GM18517 (cell line): Measurements from ENCODE around the gene REEP1.

ENCODE experiments used
- ATAC-seq: cut with Tn5 transposase; IDR thresholded peaks from one replicate; pipeline ENCODE4 v1.9.1; 2021; ENCODE audit warnings: mild to moderate bottlenecking, moderate library complexity; ENCODE audit not compliant: unreplicated experiment

Gene REEP1

DNA sequence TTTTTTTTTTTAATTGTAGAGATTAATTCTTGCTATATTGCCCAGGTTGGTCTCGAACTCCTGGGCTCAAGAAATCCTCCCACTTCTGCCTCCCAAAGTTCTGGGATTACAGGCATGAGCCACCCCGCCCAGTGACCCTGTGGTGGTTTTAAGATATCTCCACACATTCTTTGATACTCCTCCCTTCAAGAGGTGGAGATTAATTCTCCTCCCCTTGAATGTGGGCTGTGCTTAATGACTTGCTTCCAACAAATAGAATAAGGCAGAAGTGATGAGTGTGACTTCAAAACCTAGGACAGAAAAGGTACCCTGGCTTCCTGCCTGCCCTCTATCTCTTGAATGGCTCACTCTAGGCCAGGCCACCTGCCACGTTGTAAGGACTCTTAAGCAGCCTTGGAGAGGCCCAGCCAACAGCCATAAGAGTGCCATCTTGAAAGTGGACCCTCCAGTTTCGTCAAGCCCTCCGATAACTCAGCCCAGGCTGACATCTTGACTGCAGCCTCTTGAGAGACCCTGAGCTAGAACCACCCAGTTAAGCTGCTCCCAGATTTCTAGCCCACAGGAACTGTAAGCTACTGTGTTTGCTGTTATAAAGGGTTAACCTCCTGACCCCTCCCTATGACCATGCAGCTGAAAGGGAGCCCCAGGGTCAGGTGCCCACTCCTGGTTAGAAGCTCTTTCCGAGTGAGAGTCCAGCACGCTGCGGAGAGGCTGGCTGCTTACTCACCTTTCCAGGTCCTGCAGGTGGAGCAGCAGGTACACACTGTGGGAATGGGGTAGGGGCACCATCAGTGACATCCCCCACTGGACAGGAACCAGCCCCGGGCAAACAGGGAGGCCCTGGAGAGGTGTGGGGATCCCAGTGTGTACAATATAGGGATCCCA is 110.5 kb downstream of the REEP1 start:
- ATAC-seq, result no peak

DNA sequence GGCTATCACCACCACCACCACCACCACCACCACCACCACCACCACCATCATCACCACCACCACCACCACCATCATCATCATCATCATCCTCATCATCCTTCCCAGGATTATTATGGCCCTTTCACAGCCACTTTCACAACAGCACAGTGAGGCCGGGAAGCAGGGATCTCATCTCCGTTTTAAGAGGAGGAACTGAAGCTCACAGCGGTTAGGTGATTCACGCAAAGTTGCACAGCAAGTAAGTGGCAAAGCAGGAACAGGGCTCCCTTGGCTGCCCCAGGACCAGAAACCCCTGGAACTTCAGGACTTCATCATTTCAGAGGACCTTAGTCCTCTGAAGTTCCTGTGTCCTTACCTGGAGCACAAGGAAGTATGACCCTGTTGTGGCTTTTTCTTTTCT is 111.4 kb downstream of the REEP1 start:
- no peak for ATAC-seq

DNA sequence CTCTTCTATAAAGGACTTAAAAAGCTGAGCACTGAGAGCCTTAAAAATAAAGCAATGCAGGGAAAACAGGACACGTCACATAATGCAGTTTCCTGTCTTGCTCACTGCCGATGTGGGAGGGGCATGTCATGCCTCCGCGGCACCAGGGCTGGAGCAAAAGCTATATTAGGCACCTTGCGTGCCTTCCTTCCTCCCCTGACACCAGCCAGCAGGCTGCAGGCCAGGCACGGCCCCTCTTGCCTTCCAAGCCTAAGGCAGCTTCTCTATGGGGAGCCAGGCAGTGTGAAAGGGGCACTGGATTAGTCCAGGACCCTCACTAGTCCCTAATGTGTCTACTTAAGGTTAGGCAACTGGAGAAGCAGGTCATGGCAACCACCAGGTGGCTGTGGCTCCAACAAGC is 111.8 kb downstream of the REEP1 start:
- peak; percentile 52 for ATAC-seq

DNA sequence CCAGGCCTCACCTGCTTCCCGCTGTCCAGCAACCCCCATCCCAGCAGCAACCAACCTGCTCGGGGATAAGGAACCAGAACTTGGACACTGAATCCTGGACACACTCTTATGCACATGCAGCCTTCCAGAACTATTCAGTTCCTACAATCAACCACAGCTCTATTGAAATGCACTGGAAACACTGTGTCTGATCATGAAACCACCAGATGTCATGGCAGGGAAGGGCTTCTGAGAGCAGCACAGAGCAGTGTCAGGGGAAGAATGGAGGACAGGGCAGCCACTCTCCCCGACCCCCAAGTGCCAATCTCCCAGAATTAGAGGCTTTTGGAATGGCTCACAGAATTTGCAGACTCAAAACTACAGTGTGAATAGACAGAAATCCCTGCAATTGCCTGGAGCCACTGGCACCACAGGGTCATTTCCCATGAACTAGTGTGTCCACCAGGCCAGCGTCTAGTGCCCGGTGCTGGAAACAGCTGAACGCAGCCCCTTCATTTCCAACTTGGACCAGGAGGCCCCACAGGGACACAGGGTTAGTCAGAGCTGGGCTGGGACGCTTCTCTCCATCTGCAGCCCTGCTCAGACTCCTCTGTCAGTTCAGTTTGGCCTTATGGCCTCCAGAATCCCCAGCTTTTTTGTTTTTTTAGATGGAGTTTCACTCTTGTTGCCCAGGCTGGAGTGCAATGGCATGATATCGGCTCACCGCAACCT is 112.6 kb downstream of the REEP1 start:
- ATAC-seq, result no peak

DNA sequence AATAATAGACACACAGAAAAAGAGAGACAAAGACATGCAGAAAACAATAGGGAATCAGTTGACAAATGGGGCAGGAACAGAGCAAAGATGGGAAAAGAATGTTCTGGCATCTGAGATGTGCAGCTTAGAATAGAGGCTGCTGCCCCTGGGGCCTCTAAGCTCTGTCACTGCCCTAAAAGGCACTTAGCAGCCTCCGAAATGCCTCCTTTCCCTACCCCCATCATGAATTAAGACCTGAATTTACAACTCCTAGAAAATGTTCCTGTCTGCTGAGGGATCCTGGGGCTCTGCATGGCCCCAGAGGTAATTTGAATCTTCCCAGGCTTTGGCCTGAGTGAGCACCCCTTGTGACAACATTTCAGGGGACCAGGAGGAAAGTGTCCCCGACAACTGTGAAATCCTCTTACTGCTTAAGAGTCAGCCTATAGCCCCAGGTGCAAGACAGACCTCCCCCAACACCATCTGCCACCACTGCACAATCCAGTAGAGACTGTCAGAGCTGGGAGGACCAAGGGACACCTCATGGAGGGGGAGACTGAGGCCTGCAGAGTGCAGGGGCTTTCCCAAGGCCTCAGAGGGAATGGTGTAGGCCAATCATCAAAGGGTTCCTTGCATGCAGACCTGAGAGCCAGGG is 113.4 kb downstream of the REEP1 start:
- no peak for ATAC-seq

DNA sequence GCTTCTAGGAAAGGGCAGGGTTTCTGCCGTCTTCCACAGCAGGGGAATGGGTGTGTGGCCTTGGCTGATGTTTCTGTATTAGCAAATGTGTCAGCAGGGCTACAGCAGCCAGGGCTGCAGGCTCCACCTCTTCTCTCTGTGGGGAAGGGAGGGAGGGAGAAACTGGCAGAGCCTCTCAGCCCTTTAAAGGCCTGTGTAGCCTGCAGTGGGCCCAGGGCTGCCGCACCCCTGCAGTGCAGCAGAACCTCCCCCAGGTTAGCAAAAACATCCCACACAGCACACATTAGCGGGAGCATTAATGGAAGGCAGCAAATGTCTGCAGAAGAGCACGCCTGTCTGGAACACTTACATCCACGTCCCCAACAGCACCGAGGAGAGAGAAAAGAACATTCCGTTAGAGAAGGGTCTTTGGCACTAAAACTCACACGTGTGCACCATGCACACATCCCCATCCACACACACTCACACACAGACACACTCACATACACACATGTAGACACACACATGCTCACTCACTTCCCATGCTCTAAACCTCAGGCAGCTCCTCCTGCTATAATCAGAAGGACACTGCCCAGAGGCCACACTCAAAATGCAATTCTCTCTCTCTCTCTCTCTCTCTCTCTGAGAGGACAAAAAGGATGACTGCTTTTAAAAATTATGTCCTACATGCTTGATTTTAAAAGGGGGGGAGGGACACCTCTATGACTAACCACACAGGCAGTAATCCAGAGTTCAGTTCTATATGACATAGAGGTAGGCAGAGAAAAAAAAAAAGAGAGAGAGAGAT is 114.1 kb downstream of the REEP1 start:
- no peak for ATAC-seq

DNA sequence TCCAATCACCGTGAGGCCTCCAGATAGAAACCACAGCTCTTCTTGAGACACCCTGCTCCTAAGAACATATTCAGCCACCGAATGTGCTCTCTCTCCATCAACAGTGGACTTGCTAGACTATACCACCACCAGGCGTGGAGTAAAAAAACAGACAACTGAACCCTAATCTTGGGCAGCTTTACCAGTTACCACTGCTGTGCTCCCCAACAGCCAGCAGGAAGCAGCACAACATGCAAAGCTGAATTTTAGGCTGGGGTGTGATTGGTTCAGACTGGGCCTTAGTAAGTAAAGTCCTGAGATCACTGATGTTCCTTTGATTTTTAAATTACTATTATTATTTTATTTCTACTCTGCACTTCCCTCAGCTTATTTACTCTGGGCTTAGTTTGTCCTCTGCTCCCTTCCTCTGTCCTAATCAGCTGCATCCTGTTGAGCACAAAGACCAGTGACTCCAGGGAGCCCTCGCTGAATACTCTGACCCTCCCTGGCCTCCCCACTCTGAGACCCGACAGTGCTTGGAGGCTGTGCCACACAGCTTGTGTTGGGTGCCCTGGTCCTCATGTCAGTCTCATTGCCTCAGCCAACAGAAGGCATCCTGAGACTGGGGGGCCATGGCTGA is 116.3 kb downstream of the REEP1 start:
- ATAC-seq, result no peak

DNA sequence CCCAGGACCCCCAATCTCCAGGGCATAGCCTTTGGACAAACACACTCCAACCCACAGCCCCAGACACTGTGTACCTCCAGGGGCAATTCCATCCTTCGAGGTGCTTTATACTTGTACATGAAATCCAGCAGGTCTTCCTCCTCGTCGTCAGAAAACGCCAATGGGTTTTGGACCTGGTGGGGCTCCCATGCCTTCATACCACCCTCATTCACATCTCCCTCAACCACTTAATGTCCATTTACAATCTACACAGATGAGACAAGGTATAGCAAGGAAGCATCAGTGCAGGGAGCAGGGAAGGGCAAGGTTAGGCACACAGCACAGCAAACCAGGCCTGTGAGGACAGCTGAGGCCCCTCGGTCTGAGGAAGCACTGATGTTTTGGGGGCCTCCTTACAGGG is 117.5 kb downstream of the REEP1 start:
- no peak for ATAC-seq

DNA sequence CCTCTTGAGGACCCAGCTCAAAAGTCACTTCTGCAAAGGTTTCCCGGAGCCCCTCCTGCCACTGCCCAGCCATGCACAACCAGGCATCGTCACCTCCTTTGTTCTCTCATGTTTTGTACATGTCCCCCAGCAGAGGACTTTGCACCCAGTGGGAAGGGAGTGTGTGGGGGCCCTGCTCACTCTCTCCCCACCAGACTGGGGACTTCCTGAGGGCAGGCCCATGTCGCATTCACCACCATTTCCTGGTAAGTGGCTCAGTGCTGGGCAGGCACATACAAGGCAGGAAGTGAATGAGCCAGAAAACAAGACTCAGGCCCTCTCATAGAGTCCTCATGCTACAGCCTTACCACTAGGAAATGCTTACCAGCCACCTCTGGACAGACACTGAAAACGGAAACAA is 119.3 kb downstream of the REEP1 start:
- ATAC-seq, result no peak

DNA sequence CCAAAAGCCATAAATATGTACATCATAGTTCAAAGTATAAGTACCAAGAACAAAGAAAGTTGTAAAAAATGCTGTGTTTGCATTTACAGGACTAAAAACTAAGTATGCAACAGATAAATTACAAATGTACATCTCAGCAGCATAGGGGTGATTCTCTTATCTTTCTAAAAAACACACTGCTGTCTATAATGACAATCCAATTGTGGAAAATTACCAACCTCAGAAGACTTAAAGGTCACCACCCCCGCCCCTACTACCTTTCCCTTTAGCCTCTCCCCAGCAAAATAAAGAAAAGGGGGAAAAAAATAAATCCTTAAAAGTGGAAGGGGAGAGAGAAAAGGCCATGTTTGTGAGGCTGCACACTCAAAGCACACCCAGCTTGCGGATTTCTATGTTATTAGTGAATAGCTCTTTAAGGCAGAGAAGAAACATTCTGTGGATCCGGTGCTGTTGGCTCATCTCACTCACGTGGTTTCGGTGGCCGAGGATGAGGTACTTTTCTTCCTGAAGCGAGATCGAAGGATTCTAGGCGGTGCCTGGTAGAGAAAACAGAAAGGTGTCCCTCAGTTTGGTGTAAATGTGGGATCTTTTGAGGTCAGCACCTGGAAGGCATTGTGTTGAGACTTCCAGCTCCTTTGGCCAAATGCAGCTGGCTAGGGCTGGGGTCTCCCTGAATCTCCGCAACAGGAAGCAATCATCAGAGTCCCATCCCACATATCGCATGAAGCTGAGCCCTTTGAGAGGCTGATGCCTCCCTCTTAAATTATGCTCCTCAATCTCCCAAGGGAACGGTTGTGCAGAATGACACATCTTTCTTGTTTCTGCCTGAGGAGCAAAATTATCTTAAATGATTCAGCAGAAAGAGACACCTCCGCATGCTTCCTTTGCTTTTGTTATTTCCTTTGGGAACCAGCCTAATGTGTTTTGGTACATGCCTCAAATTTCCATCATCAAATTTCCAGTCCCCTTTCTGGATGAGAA is 120.6 kb downstream of the REEP1 start:
- ATAC-seq, result no peak

DNA sequence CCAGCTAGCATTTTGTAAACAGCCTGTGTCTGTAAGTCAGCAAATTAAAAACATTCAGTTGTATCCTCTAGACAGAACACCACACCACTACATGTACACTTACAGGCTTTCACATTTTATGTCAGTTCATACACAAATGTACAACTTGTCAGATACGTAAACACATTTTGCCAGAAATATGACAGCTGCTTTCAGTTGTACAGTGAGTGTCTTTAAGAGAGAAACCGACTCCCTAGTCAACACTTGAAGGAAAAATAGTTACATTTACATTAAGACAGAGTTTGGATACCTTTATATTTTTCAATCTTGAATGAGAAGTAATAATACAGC is 123.0 kb downstream of the REEP1 start:
- no peak for ATAC-seq

DNA sequence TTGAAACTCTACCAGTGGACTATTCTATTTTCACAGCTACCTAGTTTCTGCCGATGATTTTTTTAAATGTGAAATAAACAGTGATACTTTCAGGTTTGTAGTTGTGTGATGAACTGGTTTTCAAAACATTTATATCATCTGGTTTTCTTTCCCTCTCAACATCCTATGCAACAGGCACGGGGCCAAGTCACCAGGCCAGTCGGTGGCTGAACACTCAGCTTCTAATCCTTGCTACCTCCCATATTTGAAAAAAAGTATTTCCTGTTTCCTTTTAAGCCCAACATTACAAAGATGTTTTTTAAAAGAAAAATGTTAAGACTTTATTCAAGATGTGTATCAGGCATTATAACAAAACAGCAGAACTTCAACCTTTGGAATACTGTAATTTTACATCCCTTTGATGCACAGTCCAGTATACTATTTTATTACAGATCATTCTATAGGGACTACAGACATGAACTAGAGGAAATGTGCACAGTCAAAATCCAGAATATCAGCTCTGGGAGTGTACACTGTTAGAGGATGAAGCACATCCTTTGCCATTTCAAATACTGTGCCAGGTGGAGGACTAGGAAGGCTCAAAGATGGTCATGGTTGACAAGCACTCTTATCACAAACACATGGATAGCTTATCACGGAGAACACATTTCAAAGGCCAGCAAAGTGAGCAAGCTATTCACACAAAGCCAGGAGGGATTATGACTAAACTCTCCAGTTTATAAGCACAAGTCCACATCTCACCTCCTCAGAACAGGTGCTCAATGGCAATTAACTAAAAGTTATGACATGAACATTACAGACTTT is 123.5 kb downstream of the REEP1 start:
- ATAC-seq, result no peak

DNA sequence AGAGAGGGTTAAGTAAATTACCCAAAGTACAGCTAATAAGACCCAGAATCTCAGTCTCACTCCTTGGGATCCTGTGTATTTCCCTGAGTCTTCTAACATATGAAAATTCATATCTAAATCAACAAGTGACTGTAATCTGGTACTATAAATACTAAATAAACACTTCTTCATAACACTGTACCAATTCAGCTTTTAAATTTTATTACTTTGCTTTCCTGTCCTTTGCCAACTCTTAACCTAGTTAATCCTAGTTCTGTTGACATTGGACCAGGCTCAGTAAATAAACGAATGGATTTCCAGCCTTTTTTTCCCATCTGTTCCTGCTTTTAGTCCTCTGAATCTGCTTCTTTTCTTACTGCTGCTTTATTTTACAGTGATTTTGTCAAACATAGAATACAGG is 124.4 kb downstream of the REEP1 start:
- ATAC-seq, result no peak

DNA sequence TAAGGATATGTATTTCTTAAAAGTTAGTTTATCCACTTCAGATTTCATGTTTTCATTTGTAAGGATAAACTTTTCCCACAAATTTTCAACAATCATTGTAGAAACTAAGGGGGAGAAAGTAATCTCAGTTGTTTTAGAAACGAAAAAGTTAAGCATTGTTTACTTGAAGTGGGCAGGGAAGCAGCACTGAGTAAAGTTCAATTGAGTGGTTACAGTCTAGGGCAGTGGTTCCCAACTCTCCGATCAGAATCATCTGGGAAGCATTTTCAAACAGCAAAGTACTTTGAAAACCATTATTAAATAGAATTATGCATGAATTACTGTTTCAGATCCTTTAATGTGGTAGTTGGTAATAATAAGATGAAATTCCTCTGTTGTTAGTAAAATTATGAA is 125.6 kb downstream of the REEP1 start:
- no peak for ATAC-seq

DNA sequence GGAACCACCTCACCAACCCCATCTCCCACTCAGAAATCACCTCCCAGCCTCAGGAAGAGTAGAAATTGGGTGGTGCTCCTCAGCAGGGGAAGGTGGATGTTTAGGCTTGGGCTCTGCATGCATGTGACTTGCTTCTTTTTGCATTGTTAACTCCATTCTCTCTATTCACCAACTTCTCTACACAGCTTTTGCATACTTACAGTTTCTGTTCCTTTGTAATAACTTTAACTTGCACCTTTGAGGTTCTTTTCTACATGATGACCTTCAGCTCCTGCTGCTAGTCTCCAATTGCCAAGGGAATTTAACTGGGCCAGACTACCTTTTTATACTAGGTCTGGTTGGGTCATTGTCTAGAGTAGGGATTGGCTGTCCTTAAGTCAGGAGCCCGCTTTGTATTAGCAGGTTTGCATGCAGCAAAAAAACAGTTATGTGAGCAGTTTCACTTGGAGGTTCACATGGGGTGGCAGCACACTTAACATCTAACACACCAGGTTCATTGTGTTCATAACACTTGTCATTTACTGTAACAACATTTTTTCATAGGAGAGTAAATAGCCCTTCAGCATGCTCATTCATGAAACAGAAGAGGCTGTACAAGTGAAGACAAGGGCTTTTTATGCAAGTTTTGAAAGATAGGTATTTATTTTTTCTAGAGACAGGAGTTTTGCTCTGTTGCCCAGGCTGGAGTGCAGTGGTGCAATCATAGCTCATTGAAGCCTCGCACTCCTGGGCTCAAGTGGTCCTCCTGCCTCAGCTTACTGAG is 126.2 kb downstream of the REEP1 start:
- ATAC-seq, result no peak

DNA sequence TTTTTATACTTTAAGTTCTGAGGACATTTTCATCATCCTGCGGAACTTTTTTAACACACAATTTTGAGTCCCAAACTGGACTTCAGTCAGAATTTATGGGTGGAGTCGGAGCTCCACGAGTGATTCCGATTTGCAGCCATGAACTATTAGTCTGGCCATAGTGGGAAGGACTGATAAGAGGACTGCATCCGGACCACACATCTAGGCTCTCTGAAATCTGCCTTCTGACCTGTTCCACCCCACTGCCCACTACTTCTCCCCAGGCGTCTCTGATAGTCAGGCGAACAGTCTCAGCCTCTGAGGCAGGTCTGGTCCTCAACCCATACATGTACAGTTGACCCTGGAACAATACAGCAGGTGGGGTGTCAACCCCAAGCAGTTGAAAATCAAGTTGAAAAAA is 133.0 kb downstream of the REEP1 start:
- no peak for ATAC-seq

DNA sequence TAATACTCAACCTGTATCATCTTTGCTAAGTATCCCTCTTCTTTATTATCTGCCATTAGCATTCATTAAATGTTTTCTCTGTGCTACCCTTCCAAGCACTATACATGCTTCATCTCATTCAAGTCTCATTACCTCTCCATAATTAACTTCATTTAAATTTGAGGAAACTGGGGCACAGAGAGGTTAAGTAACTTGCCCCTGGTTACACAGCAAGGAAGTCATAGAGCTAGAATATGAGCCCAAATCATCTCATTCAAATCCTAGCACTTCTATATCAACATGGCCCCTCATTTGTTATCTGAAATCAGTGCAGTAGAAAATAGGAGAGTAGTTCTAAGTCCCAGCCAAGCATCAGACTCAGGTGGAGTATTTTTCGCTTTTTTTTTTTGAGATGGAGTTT is 133.8 kb downstream of the REEP1 start:
- ATAC-seq, result no peak

DNA sequence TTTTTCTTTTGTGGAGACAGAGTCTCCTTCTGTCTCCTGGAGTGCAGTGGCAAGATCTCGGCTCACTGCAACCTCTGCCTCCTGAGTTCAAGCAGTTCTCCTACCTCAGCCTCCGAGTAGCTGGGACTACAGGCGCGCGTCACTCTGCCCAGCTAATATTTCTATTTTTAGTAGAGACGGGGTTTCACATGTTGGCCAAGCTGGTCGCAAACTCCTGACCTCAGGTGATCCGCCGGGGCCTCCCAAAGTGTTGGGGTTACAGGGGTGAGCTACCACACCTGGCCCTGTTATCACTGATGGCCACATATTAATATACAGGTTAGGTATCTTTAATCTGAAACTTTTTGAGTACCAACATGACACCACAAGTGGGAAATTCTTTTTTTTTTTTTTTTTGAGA is 134.7 kb downstream of the REEP1 start:
- no peak for ATAC-seq
